HT-29 (cell line): Measurements from ENCODE around the gene SNRK. TPM values are rescaled to one million over a fixed set of nuclear protein-coding genes. Genes with fewer than 3 reads are reported as not detected.

ENCODE experiments used
- DNase-seq: peaks from one replicate; pipeline ENCODE4 v3.0.0-alpha.2; 2015; ENCODE audit warnings: low spot score
- total RNA-seq: library from RNA; depleted of rRNA; stranded (reverse); fragments of >200 nt; shearing (Covaris generic); gene quantifications from 2 replicates; pipeline ENCODE4 v1.2.3, GENCODE V29; 2014; rRNA removed

The SNRK gene
- total RNA-seq, 1 experiment from 2014 or later: 8.0 TPM

- no peak for DNase-seq
Measured at GRCh38 chr3:43372007-43372740, 85.8 kb downstream of the SNRK start.

- DNase-seq: no peak
Measured at GRCh38 chr3:43372809-43373559, 86.6 kb downstream of the SNRK start.

GRCh38 chr3:43373560-43373928 is 87.2 kb downstream of the SNRK start:
- no peak for DNase-seq

GRCh38 chr3:43378066-43378935 is 92.0 kb downstream of the SNRK start:
- DNase-seq: peak; percentile 60

GRCh38 chr3:43379343-43379742 is 93.0 kb downstream of the SNRK start:
- DNase-seq: no peak

GRCh38 chr3:43388175-43388574 is 101.8 kb downstream of the SNRK start:
- DNase-seq: no peak

GRCh38 chr3:43388915-43389314 is 102.6 kb downstream of the SNRK start:
- no peak for DNase-seq

- DNase-seq: no peak
Measured at GRCh38 chr3:43389388-43390254, 103.3 kb downstream of the SNRK start.

- no peak for DNase-seq
Measured at GRCh38 chr3:43390255-43390588, 103.9 kb downstream of the SNRK start.

- no peak for DNase-seq
Measured at GRCh38 chr3:43391621-43392020, 105.3 kb downstream of the SNRK start.

GRCh38 chr3:43394041-43394554 is 107.8 kb downstream of the SNRK start:
- DNase-seq: no peak

GRCh38 chr3:43399034-43399433 is 112.7 kb downstream of the SNRK start:
- DNase-seq: no peak

GRCh38 chr3:43400167-43400566 is 113.8 kb downstream of the SNRK start:
- no peak for DNase-seq

Other genes starting within 250 kb of the SNRK start
- gene POMGNT2, start 180.5 kb upstream of the SNRK start, total RNA-seq: 17.2 and 18.0 TPM in 2 replicates